ENCODE measurements around the gene SMIM35. TPM values are rescaled to one million over a fixed set of nuclear protein-coding genes. Genes with fewer than 3 reads are reported as not detected.

The SMIM35 gene
- total and polyA plus RNA-seq, 2 of the 4 experiments (the other 2 are of a cell fraction) = not detected

- no peak overlapping the region for H4K5ac ChIP-seq (ENCODE audit: low read depth, low read length)
- ChIA-PET POLR2A (ENCODE audit: unreplicated experiment) (no interaction called here), CTCF (no interaction called here)
- no peaks in the 10 kb centered on the region for H3K79me1 ChIP-seq (ENCODE audit: low read depth in 1 of 2, low read length in 2 of 2)
- 44% methylated on average over 2 of the region's 4 CpGs; no CpG with 5 or more reads in 1 of the 2 experiments for WGBS, 2 experiments (ENCODE audit: extremely low coverage in 2 of 2, insufficient read length in 1 of 2)
- no peak for ATAC-seq (ENCODE audit: low read depth)
- H3K18ac ChIP-seq (ENCODE audit: low read depth, low read length) = no peak overlapping the region
- no peak overlapping the region for H2BK120ac ChIP-seq (ENCODE audit: low read depth, low read length)
- H3K9me3 ChIP-seq (ENCODE audit: control insufficient read depth, insufficient read depth, low read length) = no peaks in the 10 kb centered on the region
- no peak overlapping the region for H3K27ac ChIP-seq (ENCODE audit: insufficient read depth, low read length)
- intact Hi-C loops (cut with micrococcal nuclease) (no loop called here), dilution Hi-C loops (cut with HindIII; ENCODE audit: low sequenced_read_pairs, unreplicated experiment) (no loop called here), in situ Hi-C loops (cut with MboI; ENCODE audit: low sequenced_read_pairs) (no loop called here)
- H2BK5ac ChIP-seq (ENCODE audit: low read depth, low read length, poor library complexity, severe bottlenecking) = no peak overlapping the region
- no peak overlapping the region for H3K9ac ChIP-seq (ENCODE audit: low read depth, low read length)
- no peak overlapping the region for H4K91ac ChIP-seq (ENCODE audit: insufficient read depth, low read depth, low read length)
- H3K4me2 ChIP-seq (ENCODE audit: low read depth, low read length) = no peak overlapping the region
- DNase-seq = no peak
- no peak overlapping the region for H2BK15ac ChIP-seq (ENCODE audit: low read depth, low read length)
- no peak overlapping the region for H3K56ac ChIP-seq (ENCODE audit: extremely low read depth, insufficient read depth, low read length)
- no peaks in the 10 kb centered on the region for H4K20me1 ChIP-seq (ENCODE audit: insufficient read depth, low read length)
- BruUV-seq (replicated peaks) = no TSS peak
- no peaks in the 10 kb centered on the region for H3K9me1 ChIP-seq (ENCODE audit: insufficient read depth, low read length)
- H2AK9ac ChIP-seq (replicated peaks; ENCODE audit: low read depth, low read length, poor library complexity) = no peak overlapping the region
- H3K36me3 ChIP-seq (ENCODE audit: control insufficient read depth, insufficient read depth, low read length) = no peaks in the 10 kb centered on the region
- H4K8ac ChIP-seq (ENCODE audit: low read depth in 2 of 2, low read length in 2 of 2) = no peak overlapping the region
- TF ChIP-seq MAFK (IDR thresholded peaks at IDR 0.05; ENCODE audit: low read depth, low read length) (no peak), CHD1 (IDR thresholded peaks at IDR 0.05; ENCODE audit: low read depth, low read length) (no peak), RCOR1 (IDR thresholded peaks at IDR 0.05; ENCODE audit: insufficient replicate concordance, low read length) (no peak), CEBPB (IDR thresholded peaks at IDR 0.05; ENCODE audit: low read depth, low read length) (no peak), RFX5 (IDR thresholded peaks at IDR 0.05; ENCODE audit: low read depth, low read length) (no peak)
- no peak overlapping the region for H2AK5ac ChIP-seq (ENCODE audit: low read depth, low read length)
- no peak overlapping the region for H2AFZ ChIP-seq (replicated peaks; ENCODE audit: low read length, poor library complexity)
- no peaks in the 10 kb centered on the region for H3K4me1 ChIP-seq (ENCODE audit: control insufficient read depth, insufficient read depth, low read length)
- no peak overlapping the region for H3K23ac ChIP-seq (ENCODE audit: low read depth, low read length)
- no peaks in the 10 kb centered on the region; the same call in 1 of the 2 replicates for H3K27me3 ChIP-seq (ENCODE audit: control insufficient read depth, insufficient read depth, low read length)
- H2BK20ac ChIP-seq (ENCODE audit: low read depth, low read length) = no peak overlapping the region
- H3K14ac ChIP-seq (replicated peaks; ENCODE audit: low read depth, low read length) = no peak overlapping the region
- H3K4me3 ChIP-seq (ENCODE audit: insufficient read depth, low read depth, low read length) = no peak overlapping the region
- no peak overlapping the region for H3K4ac ChIP-seq (ENCODE audit: low read depth, low read length)
These were observed 1.8 kb upstream of the SMIM35 start for GRCh38 chr11:118088531-118088930.
